ENCODE data around the gene TMPRSS12. TPM values are rescaled to one million over a fixed set of nuclear protein-coding genes. Genes with fewer than 3 reads are reported as not detected.
"Not testable (repeated sequence)": the region's sequence is repeated elsewhere in the genome, so short reads cannot be mapped to it uniquely, and the experiment has no call there.

Gene TMPRSS12
- total RNA-seq, 6 experiments from 2014 or later, result not detected

DNA sequence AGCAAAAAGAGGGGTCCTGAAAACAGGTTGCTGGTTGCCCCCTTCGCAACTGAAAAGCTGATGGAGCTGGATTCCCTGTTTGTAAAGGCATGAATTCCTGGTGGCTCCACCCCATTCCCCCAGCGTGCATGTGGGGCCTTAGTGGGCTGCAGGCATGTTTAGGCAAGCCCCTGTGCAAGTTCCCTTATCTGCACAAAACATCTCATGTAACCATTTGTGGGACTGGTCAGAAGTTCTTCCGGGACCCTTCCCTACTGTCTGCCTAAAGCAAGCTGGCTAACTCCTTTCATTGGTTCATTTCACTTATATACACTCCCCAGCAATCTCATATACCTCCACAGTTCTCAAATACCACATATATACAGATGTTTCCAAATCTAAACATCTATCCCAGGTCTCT lies 85.7 kb downstream of the TMPRSS12 start:
- Mint-ChIP-seq H3K4me1 (ENCODE audit: low read depth) (peaks cover 34% of the 10 kb centered on the region), H3K4me3 (no peak overlapping the region), H3K27ac (no peak overlapping the region), H3K36me3 (ENCODE audit: low read depth) (no peaks in the 10 kb centered on the region), H3K9me3 (no peaks in the 10 kb centered on the region), H3K27me3 (ENCODE audit: insufficient read depth) (no peaks in the 10 kb centered on the region)
- no peak for DNase-seq
- TF ChIP-seq, protein P1, sequence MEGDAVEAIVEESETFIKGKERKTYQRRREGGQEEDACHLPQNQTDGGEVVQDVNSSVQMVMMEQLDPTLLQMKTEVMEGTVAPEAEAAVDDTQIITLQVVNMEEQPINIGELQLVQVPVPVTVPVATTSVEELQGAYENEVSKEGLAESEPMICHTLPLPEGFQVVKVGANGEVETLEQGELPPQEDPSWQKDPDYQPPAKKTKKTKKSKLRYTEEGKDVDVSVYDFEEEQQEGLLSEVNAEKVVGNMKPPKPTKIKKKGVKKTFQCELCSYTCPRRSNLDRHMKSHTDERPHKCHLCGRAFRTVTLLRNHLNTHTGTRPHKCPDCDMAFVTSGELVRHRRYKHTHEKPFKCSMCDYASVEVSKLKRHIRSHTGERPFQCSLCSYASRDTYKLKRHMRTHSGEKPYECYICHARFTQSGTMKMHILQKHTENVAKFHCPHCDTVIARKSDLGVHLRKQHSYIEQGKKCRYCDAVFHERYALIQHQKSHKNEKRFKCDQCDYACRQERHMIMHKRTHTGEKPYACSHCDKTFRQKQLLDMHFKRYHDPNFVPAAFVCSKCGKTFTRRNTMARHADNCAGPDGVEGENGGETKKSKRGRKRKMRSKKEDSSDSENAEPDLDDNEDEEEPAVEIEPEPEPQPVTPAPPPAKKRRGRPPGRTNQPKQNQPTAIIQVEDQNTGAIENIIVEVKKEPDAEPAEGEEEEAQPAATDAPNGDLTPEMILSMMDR (IDR thresholded peaks at IDR 0.05), result no peak

DNA sequence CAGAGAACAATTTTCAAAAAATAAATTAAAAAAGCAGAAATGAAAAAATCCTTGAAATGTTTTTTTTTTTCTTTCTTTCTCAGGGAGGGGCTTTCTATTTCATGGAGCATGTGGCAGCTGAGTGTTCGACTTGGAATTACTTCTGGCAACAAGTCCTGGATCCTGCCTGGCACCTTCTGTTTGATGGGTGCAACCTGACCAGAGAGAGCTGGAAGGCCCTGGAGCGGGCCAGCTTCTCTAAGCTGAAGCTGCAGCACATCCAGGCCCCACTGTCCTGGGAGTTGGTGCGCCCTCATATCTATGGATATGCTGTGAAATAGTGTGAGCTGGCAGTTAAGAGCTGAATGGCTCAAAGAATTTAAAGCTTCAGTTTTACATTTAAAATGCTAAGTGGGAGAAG lies 87.1 kb downstream of the TMPRSS12 start:
- TF ChIP-seq, protein P1 (IDR thresholded peaks at IDR 0.05), result no peak
- DNase-seq, result no peak
- H3K4me1 Mint-ChIP-seq (ENCODE audit: low read depth), result peaks cover 35% of the 10 kb centered on the region
- no peaks in the 10 kb centered on the region for H3K27me3 Mint-ChIP-seq (ENCODE audit: insufficient read depth)
- H3K4me3 Mint-ChIP-seq, result no peak overlapping the region
- H3K9me3 Mint-ChIP-seq, result no peaks in the 10 kb centered on the region
- H3K36me3 Mint-ChIP-seq (ENCODE audit: low read depth), result no peaks in the 10 kb centered on the region
- H3K27ac Mint-ChIP-seq, result no peak overlapping the region

DNA sequence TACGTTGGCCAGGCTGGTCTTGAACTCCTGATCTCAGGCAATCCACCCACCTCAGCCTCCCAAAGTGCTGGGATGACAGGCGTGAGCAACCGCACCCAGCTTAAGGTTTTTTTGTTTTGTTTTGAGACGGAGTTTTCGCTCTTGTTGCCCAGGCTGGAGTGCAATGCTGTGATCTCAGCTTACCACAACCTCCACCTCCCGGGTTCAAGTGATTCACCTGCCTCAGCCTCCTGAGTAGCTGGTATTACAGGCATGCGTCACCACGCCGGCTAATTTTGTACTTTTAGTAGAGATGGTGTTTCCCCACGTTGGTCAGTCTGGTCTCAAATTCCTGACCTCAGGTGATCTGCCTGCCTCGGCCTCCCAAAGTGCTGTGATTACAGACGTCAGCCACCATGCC lies 87.8 kb downstream of the TMPRSS12 start:
- H3K4me3 Mint-ChIP-seq; DNase-seq; H3K9me3 Mint-ChIP-seq; H3K27ac Mint-ChIP-seq; H3K27me3 Mint-ChIP-seq (ENCODE audit: insufficient read depth); H3K36me3 Mint-ChIP-seq (ENCODE audit: low read depth): not testable (repeated sequence)
- peaks cover 35% of the 10 kb centered on the region for H3K4me1 Mint-ChIP-seq (ENCODE audit: low read depth)

DNA sequence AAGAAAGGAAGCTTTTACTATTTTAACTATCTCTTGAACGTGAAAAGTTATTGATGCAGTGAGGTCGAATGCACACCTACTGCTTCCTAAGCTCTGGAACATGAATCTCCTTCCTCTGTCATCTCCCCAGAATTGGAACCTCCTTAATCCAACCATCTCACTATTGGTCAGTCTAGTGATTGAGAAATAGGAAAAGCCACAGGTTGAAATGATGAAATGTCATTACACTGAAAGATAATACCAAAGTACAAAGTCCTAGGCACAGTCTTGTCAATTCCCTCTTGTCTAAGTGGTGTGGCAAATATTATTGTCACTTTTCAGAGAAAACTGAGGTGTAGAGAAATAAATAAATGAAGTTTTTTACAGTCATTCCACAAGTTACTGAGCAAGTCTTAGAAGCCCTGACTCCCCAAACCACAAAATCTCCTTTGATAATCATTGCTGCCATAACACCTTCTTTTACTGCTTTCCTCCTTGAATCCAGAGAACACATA lies 90.1 kb downstream of the TMPRSS12 start:
- no peaks in the 10 kb centered on the region for H3K36me3 Mint-ChIP-seq (ENCODE audit: low read depth)
- no peaks in the 10 kb centered on the region for H3K27me3 Mint-ChIP-seq (ENCODE audit: insufficient read depth)
- TF ChIP-seq, protein P1 (IDR thresholded peaks at IDR 0.05), result no peak
- no peak for DNase-seq
- no peak overlapping the region for H3K27ac Mint-ChIP-seq
- H3K9me3 Mint-ChIP-seq, result no peaks in the 10 kb centered on the region
- peaks cover 26% of the 10 kb centered on the region for H3K4me1 Mint-ChIP-seq (ENCODE audit: low read depth)
- H3K4me3 Mint-ChIP-seq, result no peak overlapping the region

DNA sequence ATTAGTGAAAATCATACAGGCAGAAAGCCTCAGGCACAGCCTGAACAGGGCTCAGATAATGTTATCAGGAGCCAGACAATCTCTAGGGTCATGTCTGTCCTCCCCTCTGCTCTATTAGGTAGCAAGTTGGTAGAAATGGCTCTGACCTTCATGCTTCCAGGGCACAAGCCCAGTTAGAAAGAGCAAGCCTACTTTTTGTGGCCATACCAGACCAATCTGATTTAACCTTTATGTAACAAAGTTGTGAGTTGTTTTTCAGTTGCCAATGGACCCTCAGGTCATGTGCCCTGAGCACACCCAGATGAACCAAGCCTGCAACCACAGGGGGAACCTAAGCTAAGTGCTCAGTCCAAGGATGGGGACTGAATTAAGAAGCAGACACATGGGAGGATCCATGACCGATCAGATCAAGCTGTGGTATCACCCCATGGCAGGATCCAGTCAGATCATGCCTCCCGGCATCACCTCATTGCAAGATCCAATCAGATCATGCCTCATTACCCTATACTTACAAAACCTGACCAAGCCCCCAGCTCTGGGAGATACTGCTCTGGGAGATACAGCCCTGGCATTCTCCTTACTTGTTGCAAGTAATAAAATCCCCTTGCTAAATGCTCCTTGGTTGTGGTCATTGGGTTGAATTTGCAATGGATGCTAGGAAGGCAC lies 90.9 kb downstream of the TMPRSS12 start:
- DNase-seq, result no peak
- no peak overlapping the region for H3K27ac Mint-ChIP-seq
- H3K4me3 Mint-ChIP-seq, result no peak overlapping the region
- no peaks in the 10 kb centered on the region for H3K36me3 Mint-ChIP-seq (ENCODE audit: low read depth)
- H3K9me3 Mint-ChIP-seq, result peaks cover 3% of the 10 kb centered on the region; the same call in 1 of the 2 replicates
- H3K27me3 Mint-ChIP-seq (ENCODE audit: insufficient read depth), result no peaks in the 10 kb centered on the region
- peaks cover 20% of the 10 kb centered on the region for H3K4me1 Mint-ChIP-seq (ENCODE audit: low read depth)
- TF ChIP-seq, protein P1 (IDR thresholded peaks at IDR 0.05), result no peak

DNA sequence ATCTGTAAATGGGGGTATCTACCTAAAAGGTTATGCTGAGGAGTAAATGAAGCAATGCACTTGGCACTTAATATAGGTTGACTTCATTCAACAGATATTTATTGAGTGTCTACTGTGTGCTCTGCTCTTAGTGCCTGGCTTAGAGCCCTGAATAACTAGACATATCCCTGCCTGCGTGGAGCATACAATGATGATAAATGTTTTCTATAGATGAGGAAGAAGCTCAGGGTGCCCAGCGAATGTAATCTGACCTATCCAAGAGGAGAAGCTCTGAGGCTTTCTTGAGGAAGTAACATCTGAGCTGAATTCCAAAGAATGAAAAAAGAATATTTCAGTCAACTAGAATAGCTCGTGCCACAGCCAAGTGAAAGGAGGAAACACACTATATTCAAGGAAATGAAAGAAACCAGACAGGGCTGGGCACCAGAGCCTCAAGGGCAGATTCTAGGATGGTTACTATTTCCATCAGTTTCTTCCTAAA lies 91.7 kb downstream of the TMPRSS12 start:
- TF ChIP-seq, protein P1 (IDR thresholded peaks at IDR 0.05), result no peak
- DNase-seq, result no peak
- H3K4me1 Mint-ChIP-seq (ENCODE audit: low read depth), result peaks cover 20% of the 10 kb centered on the region
- H3K9me3 Mint-ChIP-seq, result peaks cover 5% of the 10 kb centered on the region; the same call in 1 of the 2 replicates
- peak overlapping the region; percentile 65 for H3K4me3 Mint-ChIP-seq
- no peaks in the 10 kb centered on the region for H3K36me3 Mint-ChIP-seq (ENCODE audit: low read depth)
- H3K27me3 Mint-ChIP-seq (ENCODE audit: insufficient read depth), result no peaks in the 10 kb centered on the region
- H3K27ac Mint-ChIP-seq, result peak overlapping the region; percentile 58

All from HFFc6 (cell line).